Measurements from ENCODE around the gene PREP.
"Not testable (repeated sequence)": the region's sequence is repeated elsewhere in the genome, so short reads cannot be mapped to it uniquely, and the experiment has no call there.

PREP gene

DNA sequence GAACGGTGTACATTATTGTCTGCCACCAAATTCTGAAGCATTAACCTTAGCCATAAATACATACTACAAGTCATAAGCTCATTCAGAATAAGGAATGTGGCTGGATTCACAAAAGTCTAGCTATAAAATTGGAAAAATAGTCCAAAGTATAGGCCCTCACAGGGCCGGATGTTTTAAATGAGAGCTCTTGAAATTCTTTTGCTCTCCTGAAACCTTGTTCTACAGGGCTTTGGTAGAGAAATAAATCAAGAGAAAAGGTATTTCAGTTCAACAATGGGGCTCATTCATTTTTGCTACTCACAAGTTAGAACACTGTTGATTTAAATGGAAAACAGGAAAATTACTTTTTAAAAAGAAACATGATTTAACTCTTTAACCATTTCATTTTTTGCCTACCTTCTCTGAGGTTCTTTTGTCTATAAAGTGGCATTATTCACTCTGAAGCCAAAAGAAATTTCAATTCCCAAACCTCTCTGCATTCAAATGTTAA is 58.0 kb downstream of the PREP start:
- no peak for DNase-seq (ENCODE audit: low spot score)

DNA sequence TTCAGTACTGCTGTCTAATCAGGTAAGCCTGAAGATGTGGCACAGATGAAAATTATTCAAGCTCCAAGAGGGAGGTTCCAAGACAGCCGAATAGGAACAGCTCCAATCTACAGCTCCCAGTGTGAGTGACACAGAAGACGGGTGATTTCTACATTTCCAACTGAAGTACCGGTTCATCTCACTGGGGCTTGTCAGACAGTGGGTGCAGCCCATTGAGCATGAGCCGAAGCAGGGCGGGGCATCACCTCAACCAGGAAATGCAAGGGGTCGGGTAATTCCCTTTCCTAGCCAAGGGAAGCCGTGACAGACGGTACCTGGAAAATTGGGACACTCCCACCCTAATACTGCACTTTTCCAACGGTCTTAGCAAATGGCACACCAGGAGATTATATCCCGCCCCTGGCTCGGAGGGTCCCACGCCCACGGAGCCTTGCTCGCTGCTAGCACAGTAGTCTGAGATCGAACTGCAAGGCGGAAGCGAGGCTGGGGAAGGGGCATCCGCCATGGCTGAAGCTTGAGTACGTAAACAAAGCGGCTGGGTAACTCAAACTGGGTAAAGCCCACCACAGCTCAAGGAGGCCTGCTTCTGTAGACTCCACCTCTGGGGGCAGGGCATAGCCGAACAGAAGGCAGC is 64.4 kb downstream of the PREP start:
- not testable (repeated sequence) for DNase-seq (ENCODE audit: low spot score)

DNA sequence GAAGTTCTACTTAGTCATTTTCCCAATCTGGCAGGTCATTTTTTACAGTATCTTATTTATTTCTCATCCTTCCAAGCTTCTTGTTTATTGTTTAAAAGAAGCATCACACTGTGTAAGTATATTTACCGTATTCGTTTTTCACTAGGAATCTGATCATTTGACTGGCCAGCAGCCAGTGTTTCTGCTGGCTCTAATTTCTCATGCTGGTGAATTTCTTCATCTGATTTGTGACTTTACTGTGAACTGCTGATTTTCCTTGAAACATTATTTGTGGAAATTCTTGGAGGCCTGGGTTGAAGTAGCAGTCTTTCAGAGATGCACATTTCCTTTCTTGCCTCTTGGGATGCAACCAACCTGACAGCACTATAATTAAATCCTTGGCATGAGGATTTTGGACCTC is 65.9 kb downstream of the PREP start:
- DNase-seq (ENCODE audit: low spot score): no peak

DNA sequence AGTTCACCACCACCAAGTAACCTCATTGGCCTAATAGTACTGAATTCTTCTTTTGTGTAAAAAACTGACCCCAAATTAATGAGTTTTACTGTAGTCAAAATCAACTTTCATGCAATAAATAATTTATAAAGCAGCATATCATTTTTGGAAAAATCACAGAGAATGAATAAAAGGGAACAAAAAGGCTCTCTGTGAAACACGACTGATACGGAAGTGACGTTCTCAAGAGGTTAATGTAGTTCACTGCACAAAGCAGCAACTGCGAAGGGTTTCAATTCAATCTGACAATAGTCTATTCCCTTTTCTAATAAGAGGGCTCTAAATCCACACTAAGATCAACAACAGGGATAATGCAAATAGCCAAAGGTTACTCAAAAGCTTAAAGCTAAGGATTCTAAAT is 70.3 kb downstream of the PREP start:
- no peak for DNase-seq (ENCODE audit: low spot score)

DNA sequence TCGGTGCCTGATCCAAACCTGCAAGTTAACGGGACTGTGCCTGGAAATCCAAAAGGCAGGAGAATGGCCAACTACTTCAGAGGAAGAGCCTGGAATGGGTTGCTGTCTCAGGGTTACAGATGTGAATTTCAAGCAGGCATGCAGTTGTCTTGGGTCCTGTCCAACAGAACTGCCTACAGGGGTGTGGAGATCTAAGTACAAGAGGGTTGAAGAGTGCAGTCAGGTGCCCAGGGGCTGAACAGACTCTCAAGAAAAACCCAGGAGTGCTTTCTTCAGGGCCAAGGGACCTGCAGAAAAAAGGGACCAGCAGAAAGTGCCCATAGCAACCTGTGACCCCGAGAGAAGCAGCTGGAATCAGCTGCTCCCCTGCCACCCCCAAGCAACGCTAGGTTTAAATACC is 71.0 kb downstream of the PREP start:
- no peak for DNase-seq (ENCODE audit: low spot score)

- DNase-seq (ENCODE audit: low spot score): no peak
Observed at GRCh38 chr6:105330913-105331312, 72.0 kb downstream of the PREP start.

DNA sequence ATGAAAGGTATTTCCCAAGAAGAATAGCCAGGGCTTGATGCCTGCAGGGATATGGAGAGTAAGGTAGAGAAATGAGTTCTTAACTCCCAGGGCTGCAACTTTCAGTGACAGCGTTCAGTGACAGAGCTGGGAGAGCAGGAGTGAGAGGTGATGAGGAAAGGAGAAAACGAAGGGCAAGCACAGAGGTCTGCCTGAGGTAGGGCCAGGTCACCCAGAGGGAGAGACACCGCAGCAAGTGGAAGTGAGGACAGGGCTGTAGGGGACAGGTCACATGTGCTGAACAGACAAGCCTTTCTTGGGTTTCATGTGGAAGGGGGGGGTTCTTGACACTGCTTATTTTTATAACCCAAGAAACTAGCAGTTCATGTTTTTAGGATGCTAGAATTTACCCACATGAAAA is 72.5 kb downstream of the PREP start:
- DNase-seq (ENCODE audit: low spot score): no peak

DNA sequence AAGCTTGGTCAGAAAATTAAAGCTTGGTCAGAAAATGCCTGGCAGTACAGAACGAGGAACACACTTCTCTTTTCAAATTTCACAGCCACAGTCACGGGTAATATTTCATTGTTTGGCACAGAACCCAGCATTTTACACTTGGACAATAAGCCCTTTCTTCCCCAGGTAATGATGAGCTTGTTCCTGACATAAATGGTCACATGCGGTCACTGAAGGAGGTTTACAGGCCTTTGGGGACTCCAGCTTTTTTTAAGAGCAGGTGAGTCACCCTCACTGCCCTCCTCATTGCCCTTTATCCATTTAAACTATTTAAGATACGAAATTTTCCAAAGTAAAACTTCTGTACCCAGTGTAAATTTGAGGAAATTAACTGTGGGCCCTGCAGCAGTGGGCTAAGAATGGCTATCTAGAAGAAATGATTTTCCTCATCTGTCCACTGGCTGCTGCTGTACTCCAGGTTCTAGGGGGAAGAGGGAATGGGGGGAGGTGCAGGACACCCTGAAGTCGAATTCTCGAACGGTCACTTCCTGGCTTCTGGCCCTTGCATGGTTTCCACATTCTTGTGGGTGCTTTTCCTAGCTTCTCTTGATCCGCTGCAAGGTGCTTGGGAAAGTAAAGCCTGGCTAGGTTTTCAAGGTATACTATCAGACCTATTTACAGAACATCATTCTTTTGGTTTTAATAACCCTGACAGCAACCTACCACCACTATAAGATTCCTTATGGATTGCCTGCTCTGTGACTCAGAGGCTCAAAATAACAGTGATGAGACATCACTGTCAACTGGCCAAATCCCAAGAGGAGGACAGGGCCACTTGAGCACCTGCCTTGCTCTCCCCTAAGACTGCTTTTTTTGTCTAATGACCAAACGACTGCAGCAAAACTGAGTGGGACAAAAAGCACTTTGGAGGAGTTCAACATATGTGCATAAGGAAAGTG is 75.8 kb downstream of the PREP start:
- no peak for DNase-seq (ENCODE audit: low spot score)

GRCh38 chr6:105326216-105326615 is 76.7 kb downstream of the PREP start:
- no peak for DNase-seq (ENCODE audit: low spot score)

DNA sequence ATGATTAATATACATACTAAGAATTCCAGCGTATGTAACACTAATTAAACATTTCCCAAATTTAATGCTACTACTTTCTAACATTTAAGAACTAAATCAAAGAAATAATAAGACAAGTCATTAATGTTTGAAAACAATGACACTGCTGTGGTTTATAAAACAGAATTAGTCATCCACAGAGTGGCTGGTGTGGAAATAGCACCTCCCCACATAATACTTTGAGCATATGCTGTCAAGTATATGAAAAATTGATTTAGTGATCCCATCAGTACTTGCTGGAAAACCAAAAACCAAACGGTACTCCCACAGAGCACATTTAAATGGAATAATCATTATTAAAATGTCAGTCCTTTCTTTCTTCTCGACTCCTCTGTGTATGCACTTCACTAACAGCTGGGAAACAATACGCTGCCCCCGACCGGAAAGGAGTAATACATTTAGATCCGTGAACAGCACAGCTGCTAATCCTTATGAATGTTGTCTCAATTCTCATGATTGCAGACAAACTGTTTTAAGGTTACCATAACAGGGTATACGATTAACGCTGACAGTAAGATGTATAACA is 78.4 kb downstream of the PREP start:
- DNase-seq (ENCODE audit: low spot score): no peak

GRCh38 chr6:105322499-105323225 is 80.2 kb downstream of the PREP start:
- no peak for DNase-seq (ENCODE audit: low spot score)

DNA sequence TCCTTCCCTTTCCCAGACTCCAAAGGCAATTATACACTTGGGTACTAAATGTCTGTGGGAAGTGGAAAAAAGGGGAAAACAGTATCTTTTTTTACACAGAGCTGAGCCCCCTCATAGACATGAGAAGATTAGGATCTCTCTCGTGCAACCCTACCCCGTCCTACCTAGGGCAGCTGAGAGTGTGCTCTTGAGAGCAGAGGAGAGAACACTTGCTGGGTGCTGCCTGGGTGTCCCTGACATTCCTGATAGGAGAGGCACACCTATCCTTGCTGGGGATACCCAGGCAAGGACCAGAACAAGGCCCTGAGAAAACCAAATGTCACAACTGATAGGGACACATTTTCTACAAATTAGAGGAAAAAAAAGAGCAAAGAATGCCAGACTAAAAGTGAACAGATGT is 81.2 kb downstream of the PREP start:
- no peak for DNase-seq (ENCODE audit: low spot score)

DNA sequence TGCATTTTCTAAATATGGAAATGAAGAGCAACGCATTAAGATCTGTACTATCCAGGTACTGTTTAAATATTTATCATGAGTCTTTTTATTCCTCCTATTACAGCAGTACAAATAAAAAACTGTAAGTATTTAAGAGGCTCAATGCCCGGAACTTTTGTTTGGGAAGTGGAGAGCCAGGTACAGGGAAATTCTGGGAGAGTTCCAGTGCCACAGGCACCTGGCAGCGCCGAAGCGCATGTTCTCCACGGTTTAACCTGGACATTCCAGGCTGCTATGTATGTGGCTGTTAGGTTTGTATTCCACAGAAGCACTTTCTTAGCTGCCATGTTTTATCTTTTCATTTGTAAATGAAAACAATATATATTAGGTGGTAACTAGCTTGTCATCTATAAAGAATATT is 81.7 kb downstream of the PREP start:
- no peak for DNase-seq (ENCODE audit: low spot score)

DNA sequence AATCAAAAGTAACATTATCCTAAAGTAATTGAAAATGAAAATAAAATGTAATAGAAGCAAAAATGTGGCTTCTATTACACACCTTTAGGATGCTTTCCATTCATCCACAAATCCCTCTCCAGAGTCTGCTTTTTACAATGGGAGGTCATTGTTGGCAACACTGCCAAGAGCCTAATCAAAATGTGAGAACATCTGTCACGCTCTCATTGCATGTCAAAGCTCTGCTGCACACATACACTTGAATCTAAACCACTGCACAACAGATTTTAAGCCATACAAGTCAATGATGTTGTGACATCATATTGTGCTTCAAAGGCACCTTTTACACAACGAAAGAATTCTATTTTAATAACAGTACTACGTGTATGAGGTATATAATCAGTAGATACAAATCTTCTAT is 82.1 kb downstream of the PREP start:
- no peak for DNase-seq (ENCODE audit: low spot score)

DNA sequence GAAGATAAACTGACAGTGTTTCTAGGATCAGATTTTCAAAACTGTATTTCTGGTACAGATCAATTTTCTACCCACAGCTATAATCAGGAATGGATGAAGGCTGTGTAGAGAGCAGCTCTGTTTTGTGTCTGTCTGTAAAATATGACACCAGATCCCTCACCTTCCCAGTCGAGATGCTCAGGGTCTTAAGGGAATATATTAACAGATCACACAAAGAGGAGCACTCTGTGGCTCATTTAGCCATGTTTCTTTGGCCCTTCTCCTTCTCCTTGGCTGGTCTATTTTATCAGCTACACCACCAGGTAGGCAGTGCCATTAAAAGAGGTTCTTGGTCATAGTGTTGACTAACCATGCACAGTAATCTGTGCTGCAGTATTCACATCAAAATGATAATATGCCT is 82.6 kb downstream of the PREP start:
- no peak for DNase-seq (ENCODE audit: low spot score)

DNA sequence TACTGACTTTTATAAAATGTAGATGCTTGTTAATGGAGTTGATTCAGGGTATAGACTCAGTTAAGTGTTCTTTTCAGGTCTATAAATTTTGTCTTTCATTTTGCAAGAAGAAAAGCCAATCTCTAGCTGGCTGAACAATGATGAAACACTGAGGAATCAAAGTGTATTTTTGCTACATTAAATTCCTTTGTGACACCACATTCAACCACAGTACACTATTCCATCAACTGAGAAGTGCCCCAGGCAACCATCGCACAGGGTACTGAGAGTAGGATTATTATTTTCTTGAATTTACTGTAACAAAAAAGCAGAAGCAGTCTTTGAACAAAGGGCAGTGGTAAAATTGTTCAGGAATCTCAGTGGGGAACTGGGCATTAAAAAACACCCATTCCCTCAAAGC is 83.6 kb downstream of the PREP start:
- no peak for DNase-seq (ENCODE audit: low spot score)

DNA sequence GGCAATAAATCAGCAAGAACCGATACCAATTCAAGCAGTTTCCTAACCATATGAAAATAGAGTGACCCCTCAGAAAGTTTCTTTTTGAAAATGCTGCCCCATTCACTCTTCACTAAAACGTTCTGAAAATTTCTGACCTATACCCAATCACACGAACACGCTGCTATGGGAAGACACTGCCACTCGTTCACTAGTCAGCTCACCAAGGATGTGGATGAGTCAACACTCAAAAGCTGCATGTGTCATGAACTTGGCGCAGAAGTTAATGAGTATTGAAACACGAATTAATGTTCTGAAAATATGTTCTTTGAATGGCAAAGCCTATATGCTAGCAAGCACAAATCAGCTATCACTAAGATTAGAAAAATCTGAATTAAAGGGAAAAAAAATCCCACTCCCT is 84.2 kb downstream of the PREP start:
- DNase-seq (ENCODE audit: low spot score): no peak

GRCh38 chr6:105317607-105318533 is 85.0 kb downstream of the PREP start:
- DNase-seq (ENCODE audit: low spot score): no peak

GRCh38 chr6:105313211-105313610 is 89.7 kb downstream of the PREP start:
- DNase-seq (ENCODE audit: low spot score): no peak

DNA sequence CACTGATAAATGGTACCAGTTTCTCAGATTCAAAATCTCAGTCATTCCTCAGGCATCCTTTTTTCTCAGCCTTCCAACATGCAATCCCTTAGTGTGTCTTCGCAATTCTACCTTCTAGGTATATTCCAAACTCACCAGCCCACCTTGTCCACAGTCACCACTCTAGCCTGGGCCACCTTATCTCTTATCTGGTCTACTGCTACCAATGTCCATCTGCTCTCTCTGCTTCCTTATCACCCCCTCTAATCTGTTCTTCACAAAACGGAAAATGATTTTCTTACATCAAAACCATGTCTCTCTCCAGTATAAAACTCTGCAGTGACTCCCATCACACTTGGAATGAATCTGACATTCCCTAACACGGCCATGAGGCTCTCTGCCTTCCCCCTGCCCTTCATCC is 91.9 kb downstream of the PREP start:
- no peak for DNase-seq (ENCODE audit: low spot score)

- DNase-seq (ENCODE audit: low spot score): no peak
Observed at GRCh38 chr6:105310371-105310770, 92.5 kb downstream of the PREP start.
